HepG2 (cell line): ENCODE results near the gene CEP104. TPM values are rescaled to one million over a fixed set of nuclear protein-coding genes. Genes with fewer than 3 reads are reported as not detected.

Experiments used
- HOXA7 ChIP-seq: sonication (generic); formaldehyde crosslinking; IDR thresholded peaks from 2 replicates; pipeline ENCODE4 v1.8.1; 2022; ENCODE audit warnings: mild to moderate bottlenecking, missing genetic modification reagents, moderate library complexity
- IKZF4 ChIP-seq: sonication (generic); formaldehyde crosslinking; IDR thresholded peaks from 2 replicates; pipeline ENCODE4 v1.5.1; 2020; ENCODE audit warnings: borderline replicate concordance, mild to moderate bottlenecking, low read depth, missing genetic modification reagents; ENCODE audit errors: not compliant biosample characterization
- ISL2 ChIP-seq: sonication (generic); formaldehyde crosslinking; IDR thresholded peaks from 2 replicates; pipeline ENCODE4 v1.5.0; 2020; ENCODE audit warnings: missing genetic modification reagents
- MTF2 ChIP-seq: sonication (generic); formaldehyde crosslinking; IDR thresholded peaks from 2 replicates; pipeline ENCODE4 v1.5.0; 2020; ENCODE audit warnings: missing genetic modification reagents, borderline replicate concordance
- PRPF4 ChIP-seq: fragments of 200-400 bp; formaldehyde crosslinking; IDR thresholded peaks from 2 replicates; pipeline ENCODE4 v1.6.1; 2016; ENCODE audit warnings: low read length, low read depth; ENCODE audit not compliant: poor library complexity, severe bottlenecking
- SALL1 ChIP-seq: sonication (generic); formaldehyde crosslinking; IDR thresholded peaks from 2 replicates; pipeline ENCODE4 v1.8.0; 2022; ENCODE audit warnings: mild to moderate bottlenecking, missing genetic modification reagents
- SOX5 ChIP-seq: IDR thresholded peaks from 2 replicates; pipeline ENCODE4 v1.6.1; 2016; ENCODE audit warnings: borderline replicate concordance
- TEAD3 ChIP-seq: optimal IDR thresholded peaks from 2 replicates; pipeline ENCODE3; 2016; ENCODE audit warnings: borderline replicate concordance
- THYN1 ChIP-seq: sonication (generic); formaldehyde crosslinking; IDR thresholded peaks from 2 replicates; pipeline ENCODE4 v1.8.1; 2023; ENCODE audit warnings: low read depth, mild to moderate bottlenecking, moderate library complexity, missing genetic modification reagents, borderline replicate concordance
- ZNF446 ChIP-seq: sonication (generic); formaldehyde crosslinking; IDR thresholded peaks from 2 replicates; pipeline ENCODE4 v1.5.0; 2020; ENCODE audit warnings: mild to moderate bottlenecking, missing genetic modification reagents
- ZNF562 ChIP-seq: sonication (generic); formaldehyde crosslinking; IDR thresholded peaks from 2 replicates; pipeline ENCODE4 v1.8.0; 2022; ENCODE audit warnings: missing genetic modification reagents, borderline replicate concordance
- ZNF576 ChIP-seq: sonication (generic); formaldehyde crosslinking; IDR thresholded peaks from 2 replicates; pipeline ENCODE4 v1.4.0; 2020; ENCODE audit warnings: mild to moderate bottlenecking, missing genetic modification reagents
- ZNF616 ChIP-seq: sonication (generic); formaldehyde crosslinking; IDR thresholded peaks from 2 replicates; pipeline ENCODE4 v1.5.0; 2020; ENCODE audit warnings: low read depth, mild to moderate bottlenecking, missing genetic modification reagents
- polyA plus RNA-seq, 8 experiments: library from polyadenylated mRNA; depleted of rRNA in 3 of 8; stranded (reverse) in 7 of 8; unstranded in 1 of 8; fragments of >200 nt; fragmentation: Illumina TruSeq in 4 of 8; extraction: Trizol in 4 of 8; gene quantifications; 2 replicates each; pipeline versions ENCODE4 v1.2.1 to v1.2.3, GENCODE V29; 2011 to 2016; ENCODE audit warnings: low read depth in 4 of 8, missing spikeins in 1 of 8, mixed read lengths in 1 of 8; ENCODE audit not compliant: insufficient read depth in 1 of 8
- total RNA-seq, 5 experiments: library from RNA; depleted of rRNA; stranded (reverse); fragments of >200 nt; fragmentation: Illumina TruSeq; extraction: Trizol; gene quantifications; 2 replicates each; pipeline ENCODE4 v1.2.3, GENCODE V29; 2016; ENCODE audit warnings: low read depth in 1 of 5
- TF ChIP-seq, protein P1 (sequence below), 2 experiments: fragments of 450-650 bp in 1 of 2; sonication (generic) in 1 of 2; formaldehyde crosslinking in 1 of 2; IDR thresholded peaks; 2 replicates each; pipeline versions ENCODE4 v1.6.1 to v1.8.0; 2016 to 2022; ENCODE audit warnings: antibody characterized with exemption in 1 of 2, mild to moderate bottlenecking in 1 of 2, missing genetic modification reagents in 1 of 2
- TF ChIP-seq, protein P2 (sequence below): sonication (generic); formaldehyde crosslinking; IDR thresholded peaks from 2 replicates; pipeline ENCODE4 v1.8.1; 2023; ENCODE audit warnings: missing genetic modification reagents, inconsistent platforms, borderline replicate concordance
- TF ChIP-seq, protein P3 (sequence below): sonication (generic); formaldehyde crosslinking; IDR thresholded peaks from 2 replicates; pipeline ENCODE4 v1.8.0; 2022; ENCODE audit warnings: missing genetic modification reagents, mild to moderate bottlenecking, inconsistent platforms, borderline replicate concordance

The CEP104 gene
- total and polyA plus RNA-seq, 2 of the 13 experiments (the other 11 are each of a cell fraction or from before 2014, with no cell fraction given) = 20.4 to 30.1 TPM

GRCh38 chr1:3771108-3772026 is 85.6 kb downstream of the CEP104 start (continued):
- TF ChIP-seq, protein P1, sequence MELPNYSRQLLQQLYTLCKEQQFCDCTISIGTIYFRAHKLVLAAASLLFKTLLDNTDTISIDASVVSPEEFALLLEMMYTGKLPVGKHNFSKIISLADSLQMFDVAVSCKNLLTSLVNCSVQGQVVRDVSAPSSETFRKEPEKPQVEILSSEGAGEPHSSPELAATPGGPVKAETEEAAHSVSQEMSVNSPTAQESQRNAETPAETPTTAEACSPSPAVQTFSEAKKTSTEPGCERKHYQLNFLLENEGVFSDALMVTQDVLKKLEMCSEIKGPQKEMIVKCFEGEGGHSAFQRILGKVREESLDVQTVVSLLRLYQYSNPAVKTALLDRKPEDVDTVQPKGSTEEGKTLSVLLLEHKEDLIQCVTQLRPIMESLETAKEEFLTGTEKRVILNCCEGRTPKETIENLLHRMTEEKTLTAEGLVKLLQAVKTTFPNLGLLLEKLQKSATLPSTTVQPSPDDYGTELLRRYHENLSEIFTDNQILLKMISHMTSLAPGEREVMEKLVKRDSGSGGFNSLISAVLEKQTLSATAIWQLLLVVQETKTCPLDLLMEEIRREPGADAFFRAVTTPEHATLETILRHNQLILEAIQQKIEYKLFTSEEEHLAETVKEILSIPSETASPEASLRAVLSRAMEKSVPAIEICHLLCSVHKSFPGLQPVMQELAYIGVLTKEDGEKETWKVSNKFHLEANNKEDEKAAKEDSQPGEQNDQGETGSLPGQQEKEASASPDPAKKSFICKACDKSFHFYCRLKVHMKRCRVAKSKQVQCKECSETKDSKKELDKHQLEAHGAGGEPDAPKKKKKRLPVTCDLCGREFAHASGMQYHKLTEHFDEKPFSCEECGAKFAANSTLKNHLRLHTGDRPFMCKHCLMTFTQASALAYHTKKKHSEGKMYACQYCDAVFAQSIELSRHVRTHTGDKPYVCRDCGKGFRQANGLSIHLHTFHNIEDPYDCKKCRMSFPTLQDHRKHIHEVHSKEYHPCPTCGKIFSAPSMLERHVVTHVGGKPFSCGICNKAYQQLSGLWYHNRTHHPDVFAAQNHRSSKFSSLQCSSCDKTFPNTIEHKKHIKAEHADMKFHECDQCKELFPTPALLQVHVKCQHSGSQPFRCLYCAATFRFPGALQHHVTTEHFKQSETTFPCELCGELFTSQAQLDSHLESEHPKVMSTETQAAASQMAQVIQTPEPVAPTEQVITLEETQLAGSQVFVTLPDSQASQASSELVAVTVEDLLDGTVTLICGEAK (IDR thresholded peaks at IDR 0.05) = no peak
- TF ChIP-seq, protein P1 (CRISPR knock-in tag; IDR thresholded peaks at IDR 0.05) = no peak
- TF ChIP-seq SALL1 (CRISPR knock-in tag) (peak; percentile 63; the same call in 1 of the 2 replicates), ZNF446 (CRISPR knock-in tag) (no peak), ZNF562 (CRISPR knock-in tag) (no peak), SOX5 (no peak), MTF2 (CRISPR knock-in tag) (0 out of 2 replicates have a peak, but pooled peaks have one; percentile 36), THYN1 (no peak), ZNF616 (CRISPR knock-in tag) (no peak), PRPF4 (no peak), IKZF4 (CRISPR knock-in tag) (no peak), ZNF576 (CRISPR knock-in tag) (no peak), ISL2 (CRISPR knock-in tag) (peak; percentile 18; the same call in 1 of the 2 replicates), HOXA7 (CRISPR knock-in tag) (no peak), TEAD3 (CRISPR knock-in tag) (peak; percentile 46)
- TF ChIP-seq, protein P2, sequence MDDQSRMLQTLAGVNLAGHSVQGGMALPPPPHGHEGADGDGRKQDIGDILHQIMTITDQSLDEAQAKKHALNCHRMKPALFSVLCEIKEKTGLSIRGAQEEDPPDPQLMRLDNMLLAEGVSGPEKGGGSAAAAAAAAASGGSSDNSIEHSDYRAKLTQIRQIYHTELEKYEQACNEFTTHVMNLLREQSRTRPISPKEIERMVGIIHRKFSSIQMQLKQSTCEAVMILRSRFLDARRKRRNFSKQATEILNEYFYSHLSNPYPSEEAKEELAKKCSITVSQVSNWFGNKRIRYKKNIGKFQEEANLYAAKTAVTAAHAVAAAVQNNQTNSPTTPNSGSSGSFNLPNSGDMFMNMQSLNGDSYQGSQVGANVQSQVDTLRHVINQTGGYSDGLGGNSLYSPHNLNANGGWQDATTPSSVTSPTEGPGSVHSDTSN (CRISPR knock-in tag) = no peak
- TF ChIP-seq, protein P3, sequence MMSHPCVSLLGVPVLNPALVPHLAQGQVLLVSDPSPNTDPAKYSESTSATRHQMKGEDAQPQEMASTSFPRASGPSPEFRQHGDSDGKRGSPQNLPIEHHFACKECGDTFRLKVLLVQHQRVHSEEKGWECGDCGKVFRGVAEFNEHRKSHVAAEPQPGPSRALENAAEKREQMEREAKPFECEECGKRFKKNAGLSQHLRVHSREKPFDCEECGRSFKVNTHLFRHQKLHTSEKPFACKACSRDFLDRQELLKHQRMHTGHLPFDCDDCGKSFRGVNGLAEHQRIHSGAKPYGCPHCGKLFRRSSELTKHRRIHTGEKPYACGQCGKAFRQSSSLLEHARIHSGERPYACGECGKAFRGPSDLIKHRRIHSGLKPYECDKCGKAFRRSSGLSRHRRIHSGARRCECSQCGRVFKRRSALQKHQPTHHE = peak; percentile 69; the same call in 1 of the 2 replicates
